Thyroid gland (tissue), 4 donors: ENCODE data around the gene SLC48A1.

Source experiments
- CTCF ChIP-seq, 6 experiments: fragments of 200-600 bp in 3 of 6; fragments of 450-650 bp in 3 of 6; sonication (generic) in 3 of 6; IDR thresholded peaks; one replicate each; pipeline ENCODE4 v1.5.1; 2016 to 2019; ENCODE audit warnings: antibody characterized with exemption in 6 of 6, mild to moderate bottlenecking in 2 of 6, inconsistent platforms in 1 of 6, moderate library complexity in 1 of 6
- POLR2A ChIP-seq, 2 donors: fragments of 450-650 bp; IDR thresholded peaks; one replicate each; pipeline ENCODE4 v1.6.1; 2017; ENCODE audit warnings: antibody characterized with exemption in 2 of 2, mild to moderate bottlenecking in 2 of 2, moderate library complexity in 1 of 2

DNA sequence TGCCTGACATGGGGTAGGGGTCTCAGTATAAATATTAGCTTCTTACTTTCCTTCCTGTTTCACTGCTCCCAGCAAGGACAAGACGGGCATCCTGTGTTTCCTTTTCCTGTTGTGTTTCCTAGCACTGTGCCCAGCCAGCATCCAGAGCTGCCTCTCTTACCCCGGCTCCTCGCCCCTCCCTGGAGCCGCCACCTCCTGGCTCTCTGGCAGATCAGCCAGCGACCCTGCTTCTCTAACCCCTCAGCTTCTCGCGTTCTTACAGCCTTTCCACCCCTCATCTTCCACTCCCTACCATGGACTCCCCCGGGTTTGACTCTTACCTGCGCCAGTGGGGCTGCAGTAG lies 28.8 kb downstream of the SLC48A1 start:
- TF ChIP-seq CTCF (IDR thresholded peaks at IDR 0.05), result no peak
- TF ChIP-seq POLR2A (IDR thresholded peaks at IDR 0.05), result no peak
